K562 (cell line): Measurements from ENCODE around the gene CNR2. TPM values are rescaled to one million over a fixed set of nuclear protein-coding genes. Genes with fewer than 3 reads are reported as not detected.
A peak's percentile ranks its signal among the peaks of the same experiment; 100 is the strongest.

Experiments used
- CSDE1 ChIP-seq, 2 experiments: fragments of 450-650 bp; IDR thresholded peaks; 2 replicates each; pipeline ENCODE4 v1.6.1; 2016; ENCODE audit warnings: mild to moderate bottlenecking in 1 of 2
- HNRNPLL ChIP-seq: fragments of 200-400 bp; formaldehyde crosslinking; IDR thresholded peaks from 2 replicates; pipeline ENCODE4 v1.6.1; 2017; ENCODE audit warnings: low read length, low read depth, mild to moderate bottlenecking; ENCODE audit not compliant: poor library complexity, severe bottlenecking
- KLF16 ChIP-seq: IDR thresholded peaks from 2 replicates; pipeline ENCODE4 v1.6.1; 2016; ENCODE audit warnings: antibody characterized with exemption
- PHB ChIP-seq: fragments of 250-450 bp; sonication (Bioruptor Pico); IDR thresholded peaks from 2 replicates; pipeline ENCODE4 v1.5.0; 2021
- POLR2A ChIP-seq: fragments of 450-650 bp; conservative IDR thresholded peaks from 2 replicates; pipeline ENCODE4 v1.6.1; 2016
- SMAD4 ChIP-seq: fragments of 250-450 bp; sonication (Bioruptor Pico); conservative IDR thresholded peaks from 2 replicates; pipeline ENCODE4 v1.8.0; 2021; ENCODE audit warnings: inconsistent platforms, mild to moderate bottlenecking, moderate library complexity
- YY1 ChIP-seq, 3 experiments: IDR thresholded peaks; 2 replicates each; pipeline ENCODE4 v1.6.1; 2011; ENCODE audit warnings: low read length in 2 of 3, mild to moderate bottlenecking in 2 of 3, moderate library complexity in 2 of 3, borderline replicate concordance in 1 of 3, control low read depth in 1 of 3, low read depth in 1 of 3; ENCODE audit not compliant: insufficient read depth in 3 of 3, insufficient replicate concordance in 2 of 3, control insufficient read depth in 1 of 3, insufficient read length in 1 of 3; ENCODE audit errors: extremely low read depth in 1 of 3
- ZC3H4 ChIP-seq: sonication (generic); formaldehyde crosslinking; IDR thresholded peaks from 2 replicates; pipeline ENCODE4 v1.9.0; 2021; ENCODE audit warnings: missing genetic modification reagents, borderline replicate concordance
- ZNF644 ChIP-seq: fragments of 200-800 bp; sonication (Bioruptor generic); IDR thresholded peaks from 2 replicates; pipeline ENCODE4 v1.6.1; 2016; ENCODE audit warnings: low read depth, missing genetic modification characterization, missing compliant biosample characterization
- polyA plus RNA-seq, 8 experiments: library from polyadenylated mRNA; depleted of rRNA in 4 of 8; stranded (reverse) in 5 of 8; unstranded in 3 of 8; fragments of >200 nt; fragmentation: Nextera tagmentation in 2 of 8; fragmentation: Illumina TruSeq in 1 of 8; extraction: Ambion mirVana in 2 of 8; extraction: Trizol in 1 of 8; gene quantifications; 2 replicates each; pipeline versions ENCODE4 v1.2.1 to v1.2.3, GENCODE V29; 2011 to 2014; ENCODE audit warnings: inconsistent platforms in 1 of 8, missing spikeins in 1 of 8
- total RNA-seq, 7 experiments: library from RNA; depleted of rRNA in 6 of 7; stranded (reverse); fragments of >200 nt in 6 of 7; fragmentation: Illumina TruSeq in 2 of 7; extraction: Trizol in 2 of 7; gene quantifications; 2 replicates each; pipeline versions ENCODE4 v1.2.1 to v1.2.3, GENCODE V29; 2011 to 2021; ENCODE audit warnings: low replicate concordance in 1 of 7
- TF ChIP-seq, protein P1 (sequence below): fragments of 450-650 bp; IDR thresholded peaks from 2 replicates; pipeline ENCODE4 v1.6.1; 2018; ENCODE audit not compliant: partially characterized antibody
- TF ChIP-seq, protein P2 (sequence below): fragments of 250-450 bp; sonication (Bioruptor Pico); IDR thresholded peaks from 2 replicates; pipeline ENCODE4 v1.4.0; 2020; ENCODE audit warnings: mild to moderate bottlenecking, moderate library complexity
- TF ChIP-seq, protein P3 (sequence below): fragments of 450-650 bp; IDR thresholded peaks from 2 replicates; pipeline ENCODE4 v1.6.1; 2018; ENCODE audit warnings: mild to moderate bottlenecking, low read depth; ENCODE audit not compliant: partially characterized antibody
- TF ChIP-seq, protein P4 (sequence below): fragments of 450-650 bp; formaldehyde crosslinking; IDR thresholded peaks from 2 replicates; pipeline ENCODE4 v1.4.0; 2022; ENCODE audit warnings: mild to moderate bottlenecking, moderate library complexity

CNR2 gene
- total and polyA plus RNA-seq, 9 of the 15 experiments (the other 6 are each of a cell fraction or from before 2014, with no cell fraction given): not detected

DNA sequence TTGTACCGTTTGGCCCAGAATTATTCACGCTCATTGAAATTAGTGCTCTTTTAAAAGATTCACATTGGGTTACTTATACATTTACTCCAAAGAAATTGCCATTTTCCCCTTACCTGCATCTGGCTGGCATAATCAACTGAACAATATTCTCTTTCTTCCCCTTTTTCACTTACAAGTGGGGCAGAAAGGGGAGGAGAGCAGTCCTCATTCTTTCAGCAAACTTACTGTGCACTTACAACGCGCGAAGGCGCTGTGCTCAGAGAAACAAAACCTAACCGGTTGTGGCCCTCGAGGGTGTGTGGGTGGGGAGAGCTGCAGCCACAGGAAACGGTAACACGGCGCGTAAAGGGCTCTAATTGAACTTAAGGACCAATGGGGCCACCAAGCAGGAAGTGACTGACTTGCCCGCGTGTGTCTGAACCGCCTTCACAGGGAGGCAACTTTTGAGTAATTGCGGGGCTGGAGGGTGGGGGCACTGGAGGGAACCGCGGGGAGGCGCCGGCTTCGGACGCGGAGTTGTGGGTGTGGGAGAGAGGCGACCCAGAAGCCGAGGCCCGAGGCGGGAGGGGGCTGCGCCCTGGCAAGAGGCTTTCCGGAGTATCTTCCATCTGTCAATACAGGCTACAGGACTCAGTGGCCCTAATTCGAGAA is 45.8 kb upstream of the CNR2 start (continued):
- peak in 2 of 3 experiments; percentile 61 to 82 for TF ChIP-seq YY1 (IDR thresholded peaks at IDR 0.05; ENCODE audit: borderline replicate concordance in 1 of 3, control insufficient read depth in 1 of 3, extremely low read depth in 1 of 3, insufficient read depth in 3 of 3, insufficient read length in 1 of 3, insufficient replicate concordance in 2 of 3, low read depth in 1 of 3, low read length in 2 of 3)
- TF ChIP-seq ZNF644 (tag): no peak
- TF ChIP-seq HNRNPLL: no peak
- no peak; the same call in 1 of the 2 replicates for TF ChIP-seq SMAD4 (CRISPR knock-in tag)
- no peak for TF ChIP-seq PHB (CRISPR knock-in tag)
- TF ChIP-seq, protein P1, sequence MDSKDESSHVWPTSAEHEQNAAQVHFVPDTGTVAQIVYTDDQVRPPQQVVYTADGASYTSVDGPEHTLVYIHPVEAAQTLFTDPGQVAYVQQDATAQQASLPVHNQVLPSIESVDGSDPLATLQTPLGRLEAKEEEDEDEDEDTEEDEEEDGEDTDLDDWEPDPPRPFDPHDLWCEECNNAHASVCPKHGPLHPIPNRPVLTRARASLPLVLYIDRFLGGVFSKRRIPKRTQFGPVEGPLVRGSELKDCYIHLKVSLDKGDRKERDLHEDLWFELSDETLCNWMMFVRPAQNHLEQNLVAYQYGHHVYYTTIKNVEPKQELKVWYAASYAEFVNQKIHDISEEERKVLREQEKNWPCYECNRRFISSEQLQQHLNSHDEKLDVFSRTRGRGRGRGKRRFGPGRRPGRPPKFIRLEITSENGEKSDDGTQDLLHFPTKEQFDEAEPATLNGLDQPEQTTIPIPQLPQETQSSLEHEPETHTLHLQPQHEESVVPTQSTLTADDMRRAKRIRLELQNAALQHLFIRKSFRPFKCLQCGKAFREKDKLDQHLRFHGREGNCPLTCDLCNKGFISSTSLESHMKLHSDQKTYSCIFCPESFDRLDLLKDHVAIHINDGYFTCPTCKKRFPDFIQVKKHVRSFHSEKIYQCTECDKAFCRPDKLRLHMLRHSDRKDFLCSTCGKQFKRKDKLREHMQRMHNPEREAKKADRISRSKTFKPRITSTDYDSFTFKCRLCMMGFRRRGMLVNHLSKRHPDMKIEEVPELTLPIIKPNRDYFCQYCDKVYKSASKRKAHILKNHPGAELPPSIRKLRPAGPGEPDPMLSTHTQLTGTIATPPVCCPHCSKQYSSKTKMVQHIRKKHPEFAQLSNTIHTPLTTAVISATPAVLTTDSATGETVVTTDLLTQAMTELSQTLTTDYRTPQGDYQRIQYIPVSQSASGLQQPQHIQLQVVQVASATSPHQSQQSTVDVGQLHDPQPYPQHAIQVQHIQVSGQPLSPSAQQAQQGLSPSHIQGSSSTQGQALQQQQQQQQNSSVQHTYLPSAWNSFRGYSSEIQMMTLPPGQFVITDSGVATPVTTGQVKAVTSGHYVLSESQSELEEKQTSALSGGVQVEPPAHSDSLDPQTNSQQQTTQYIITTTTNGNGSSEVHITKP: no peak
- TF ChIP-seq, protein P2, sequence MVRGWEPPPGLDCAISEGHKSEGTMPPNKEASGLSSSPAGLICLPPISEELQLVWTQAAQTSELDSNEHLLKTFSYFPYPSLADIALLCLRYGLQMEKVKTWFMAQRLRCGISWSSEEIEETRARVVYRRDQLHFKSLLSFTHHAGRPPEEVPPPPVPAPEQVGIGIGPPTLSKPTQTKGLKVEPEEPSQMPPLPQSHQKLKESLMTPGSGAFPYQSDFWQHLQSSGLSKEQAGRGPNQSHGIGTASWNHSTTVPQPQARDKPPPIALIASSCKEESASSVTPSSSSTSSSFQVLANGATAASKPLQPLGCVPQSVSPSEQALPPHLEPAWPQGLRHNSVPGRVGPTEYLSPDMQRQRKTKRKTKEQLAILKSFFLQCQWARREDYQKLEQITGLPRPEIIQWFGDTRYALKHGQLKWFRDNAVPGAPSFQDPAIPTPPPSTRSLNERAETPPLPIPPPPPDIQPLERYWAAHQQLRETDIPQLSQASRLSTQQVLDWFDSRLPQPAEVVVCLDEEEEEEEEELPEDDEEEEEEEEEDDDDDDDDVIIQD (CRISPR knock-in tag): no peak
- TF ChIP-seq POLR2A: peak; percentile 70
- TF ChIP-seq CSDE1 (IDR thresholded peaks at IDR 0.05): peak in 1 of 2 experiments; percentile 3; a peak in 1 of 4 replicates
- TF ChIP-seq ZC3H4 (CRISPR knock-in tag): no peak
- TF ChIP-seq KLF16: no peak
- TF ChIP-seq, protein P3, sequence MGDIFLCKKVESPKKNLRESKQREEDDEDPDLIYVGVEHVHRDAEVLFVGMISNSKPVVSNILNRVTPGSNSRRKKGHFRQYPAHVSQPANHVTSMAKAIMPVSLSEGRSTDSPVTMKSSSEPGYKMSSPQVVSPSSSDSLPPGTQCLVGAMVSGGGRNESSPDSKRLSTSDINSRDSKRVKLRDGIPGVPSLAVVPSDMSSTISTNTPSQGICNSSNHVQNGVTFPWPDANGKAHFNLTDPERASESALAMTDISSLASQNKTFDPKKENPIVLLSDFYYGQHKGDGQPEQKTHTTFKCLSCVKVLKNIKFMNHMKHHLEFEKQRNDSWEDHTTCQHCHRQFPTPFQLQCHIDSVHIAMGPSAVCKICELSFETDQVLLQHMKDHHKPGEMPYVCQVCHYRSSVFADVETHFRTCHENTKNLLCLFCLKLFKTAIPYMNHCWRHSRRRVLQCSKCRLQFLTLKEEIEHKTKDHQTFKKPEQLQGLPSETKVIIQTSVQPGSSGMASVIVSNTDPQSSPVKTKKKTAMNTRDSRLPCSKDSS: no peak
- TF ChIP-seq, protein P4, sequence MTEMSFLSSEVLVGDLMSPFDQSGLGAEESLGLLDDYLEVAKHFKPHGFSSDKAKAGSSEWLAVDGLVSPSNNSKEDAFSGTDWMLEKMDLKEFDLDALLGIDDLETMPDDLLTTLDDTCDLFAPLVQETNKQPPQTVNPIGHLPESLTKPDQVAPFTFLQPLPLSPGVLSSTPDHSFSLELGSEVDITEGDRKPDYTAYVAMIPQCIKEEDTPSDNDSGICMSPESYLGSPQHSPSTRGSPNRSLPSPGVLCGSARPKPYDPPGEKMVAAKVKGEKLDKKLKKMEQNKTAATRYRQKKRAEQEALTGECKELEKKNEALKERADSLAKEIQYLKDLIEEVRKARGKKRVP (CRISPR knock-in tag): no peak
